Brain microvascular endothelial cell (primary cell): Measurements from ENCODE around the gene ODAD4.

Source experiments
- DNase-seq: peaks from one replicate; pipeline ENCODE4 v3.0.0-alpha.2; 2020
- H3K27ac ChIP-seq: fragments of 250-450 bp; sonication (Bioruptor Pico); 2 replicates; pipeline ENCODE4 v1.5.1; 2020; ENCODE audit warnings: mild to moderate bottlenecking, moderate library complexity
- H3K27me3 ChIP-seq: fragments of 250-450 bp; sonication (Bioruptor Pico); replicated peaks from 2 replicates; pipeline ENCODE4 v1.5.1; 2020; ENCODE audit warnings: mild to moderate bottlenecking
- H3K36me3 ChIP-seq: fragments of 250-450 bp; sonication (Bioruptor Pico); replicated peaks from 2 replicates; pipeline ENCODE4 v1.5.1; 2020; ENCODE audit warnings: mild to moderate bottlenecking
- H3K4me3 ChIP-seq: 2 replicates; pipeline ENCODE4 v1.5.1; 2011; ENCODE audit warnings: low read depth, mild to moderate bottlenecking, control low read depth, low read length, moderate library complexity
- CTCF ChIP-seq: IDR thresholded peaks from 2 replicates; pipeline ENCODE4 v1.5.1; 2011; ENCODE audit warnings: low read depth, mild to moderate bottlenecking, moderate library complexity, low read length, control low read depth, inconsistent platforms; ENCODE audit errors: missing control alignments
- in situ Hi-C: cut with HindIII; loops from 2 replicates; pipeline ENCODE4 v1.10.0; 2017; ENCODE audit warnings: low sequenced_read_pairs, low pct_ligation_motif_present

ODAD4 gene

GRCh38 chr17:41892021-41892376 is 38.4 kb upstream of the ODAD4 start:
- Histone ChIP-seq H3K36me3 (peaks cover 88% of the 10 kb centered on the region), H3K4me3 (no peak overlapping the region), H3K27me3 (no peaks in the 10 kb centered on the region), H3K27ac (no peak overlapping the region)
- TF ChIP-seq CTCF, result no peak
- no peak for DNase-seq
- in situ Hi-C loops, result no loop called here

DNA sequence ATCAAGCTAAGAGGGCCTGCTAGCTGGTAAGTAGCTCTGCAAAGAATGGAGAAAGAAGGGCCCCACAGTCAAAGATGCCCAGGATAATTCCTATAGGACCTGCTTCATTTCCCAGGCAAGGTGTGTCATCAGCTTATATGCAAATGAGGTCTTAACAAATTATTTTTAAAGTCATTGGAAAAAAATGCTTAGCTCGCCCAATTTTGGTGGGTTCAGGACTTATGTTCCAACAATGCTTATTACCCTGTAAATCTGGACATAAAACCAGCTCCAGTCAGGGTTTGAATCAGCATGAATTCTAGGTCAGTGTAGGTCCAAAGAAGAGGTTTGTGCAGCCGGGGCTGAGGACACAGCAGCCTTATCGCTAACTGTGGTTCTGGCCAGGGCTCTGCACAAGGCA is 37.0 kb upstream of the ODAD4 start:
- in situ Hi-C loops, result no loop called here
- Histone ChIP-seq H3K4me3 (no peak overlapping the region), H3K27ac (no peak overlapping the region), H3K27me3 (no peaks in the 10 kb centered on the region), H3K36me3 (peaks cover 88% of the 10 kb centered on the region)
- DNase-seq, result no peak
- no peak for TF ChIP-seq CTCF

- in situ Hi-C loops, result no loop called here
- TF ChIP-seq CTCF, result peak; percentile 3
- peak; percentile 55 for DNase-seq
- Histone ChIP-seq H3K27me3 (no peaks in the 10 kb centered on the region), H3K27ac (peak overlapping the region; percentile 25), H3K36me3 (peaks cover 87% of the 10 kb centered on the region), H3K4me3 (no peak overlapping the region)
Measured at GRCh38 chr17:41894791-41895331, 35.6 kb upstream of the ODAD4 start.

- Histone ChIP-seq H3K4me3 (no peak overlapping the region), H3K27me3 (no peaks in the 10 kb centered on the region), H3K36me3 (peaks cover 85% of the 10 kb centered on the region), H3K27ac (peak overlapping the region; percentile 25)
- no peak for TF ChIP-seq CTCF
- in situ Hi-C loops, result no loop called here
- no peak for DNase-seq
Measured at GRCh38 chr17:41895617-41896016, 34.8 kb upstream of the ODAD4 start.

GRCh38 chr17:41896726-41897125 is 33.7 kb upstream of the ODAD4 start:
- DNase-seq, result no peak
- Histone ChIP-seq H3K36me3 (peaks cover 85% of the 10 kb centered on the region), H3K27ac (no peak overlapping the region), H3K4me3 (no peak overlapping the region), H3K27me3 (no peaks in the 10 kb centered on the region)
- in situ Hi-C loops, result no loop called here
- TF ChIP-seq CTCF, result peak; percentile 17

DNA sequence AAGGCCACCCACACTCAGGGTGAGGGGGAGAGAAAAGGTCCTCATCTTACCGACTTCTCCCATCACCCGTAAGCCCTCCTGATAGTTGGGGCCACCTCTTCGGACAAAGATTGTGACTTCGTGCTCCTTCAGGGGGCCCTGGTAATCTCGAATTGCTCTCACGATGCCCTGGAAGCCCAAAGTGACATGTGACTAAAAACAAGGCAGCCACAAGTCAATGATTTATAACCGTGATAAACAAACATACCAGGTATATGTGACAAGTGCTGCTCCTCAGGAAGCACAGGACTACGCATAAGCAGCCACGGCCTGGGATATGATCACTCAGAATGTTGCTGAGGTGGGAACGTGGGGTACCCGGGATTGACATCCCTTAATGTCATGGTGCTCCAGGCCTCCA is 28.8 kb upstream of the ODAD4 start:
- in situ Hi-C loops, result no loop called here
- DNase-seq, result no peak
- H3K4me3 ChIP-seq, result no peak overlapping the region
- no peak for TF ChIP-seq CTCF
- peaks cover 89% of the 10 kb centered on the region for H3K36me3 ChIP-seq
- no peak overlapping the region for H3K27ac ChIP-seq
- no peaks in the 10 kb centered on the region for H3K27me3 ChIP-seq
